ENCODE results near the gene SPG7. TPM values are rescaled to one million over a fixed set of nuclear protein-coding genes. Genes with fewer than 3 reads are reported as not detected.

SPG7 gene
- total RNA-seq, 1 donor from 2014 or later = 73.2 TPM

GRCh38 chr16:89571636-89572035 is 63.4 kb downstream of the SPG7 start:
- no peak for FAIRE-seq
- H3K27me3 ChIP-seq (ENCODE audit: control insufficient read depth, insufficient read depth, low read length) = peaks cover 6% of the 10 kb centered on the region

GRCh38 chr16:89572073-89572484 is 63.9 kb downstream of the SPG7 start:
- Histone ChIP-seq H3K27me3 (ENCODE audit: control insufficient read depth, insufficient read depth, low read length) (peaks cover 9% of the 10 kb centered on the region), H3K4me3 (ENCODE audit: low read depth, low read length) (no peak overlapping the region), H3K36me3 (ENCODE audit: control insufficient read depth, insufficient read depth, low read length) (no peaks in the 10 kb centered on the region)
- DNase-seq (ENCODE audit: low read depth) = no peak
- FAIRE-seq = no peak
- TF ChIP-seq, protein P1, sequence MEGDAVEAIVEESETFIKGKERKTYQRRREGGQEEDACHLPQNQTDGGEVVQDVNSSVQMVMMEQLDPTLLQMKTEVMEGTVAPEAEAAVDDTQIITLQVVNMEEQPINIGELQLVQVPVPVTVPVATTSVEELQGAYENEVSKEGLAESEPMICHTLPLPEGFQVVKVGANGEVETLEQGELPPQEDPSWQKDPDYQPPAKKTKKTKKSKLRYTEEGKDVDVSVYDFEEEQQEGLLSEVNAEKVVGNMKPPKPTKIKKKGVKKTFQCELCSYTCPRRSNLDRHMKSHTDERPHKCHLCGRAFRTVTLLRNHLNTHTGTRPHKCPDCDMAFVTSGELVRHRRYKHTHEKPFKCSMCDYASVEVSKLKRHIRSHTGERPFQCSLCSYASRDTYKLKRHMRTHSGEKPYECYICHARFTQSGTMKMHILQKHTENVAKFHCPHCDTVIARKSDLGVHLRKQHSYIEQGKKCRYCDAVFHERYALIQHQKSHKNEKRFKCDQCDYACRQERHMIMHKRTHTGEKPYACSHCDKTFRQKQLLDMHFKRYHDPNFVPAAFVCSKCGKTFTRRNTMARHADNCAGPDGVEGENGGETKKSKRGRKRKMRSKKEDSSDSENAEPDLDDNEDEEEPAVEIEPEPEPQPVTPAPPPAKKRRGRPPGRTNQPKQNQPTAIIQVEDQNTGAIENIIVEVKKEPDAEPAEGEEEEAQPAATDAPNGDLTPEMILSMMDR (IDR thresholded peaks at IDR 0.05; ENCODE audit: insufficient read depth, low read length, severe bottlenecking) = no peak

More at GRCh38 chr16:89571636-89572035, 63.4 kb downstream of the SPG7 start:
- no peak for DNase-seq (ENCODE audit: low read depth)
- Histone ChIP-seq H3K4me3 (ENCODE audit: low read depth, low read length) (no peak overlapping the region), H3K36me3 (ENCODE audit: control insufficient read depth, insufficient read depth, low read length) (no peaks in the 10 kb centered on the region)
- TF ChIP-seq, protein P1 (IDR thresholded peaks at IDR 0.05; ENCODE audit: insufficient read depth, low read length, severe bottlenecking) = no peak

DNA sequence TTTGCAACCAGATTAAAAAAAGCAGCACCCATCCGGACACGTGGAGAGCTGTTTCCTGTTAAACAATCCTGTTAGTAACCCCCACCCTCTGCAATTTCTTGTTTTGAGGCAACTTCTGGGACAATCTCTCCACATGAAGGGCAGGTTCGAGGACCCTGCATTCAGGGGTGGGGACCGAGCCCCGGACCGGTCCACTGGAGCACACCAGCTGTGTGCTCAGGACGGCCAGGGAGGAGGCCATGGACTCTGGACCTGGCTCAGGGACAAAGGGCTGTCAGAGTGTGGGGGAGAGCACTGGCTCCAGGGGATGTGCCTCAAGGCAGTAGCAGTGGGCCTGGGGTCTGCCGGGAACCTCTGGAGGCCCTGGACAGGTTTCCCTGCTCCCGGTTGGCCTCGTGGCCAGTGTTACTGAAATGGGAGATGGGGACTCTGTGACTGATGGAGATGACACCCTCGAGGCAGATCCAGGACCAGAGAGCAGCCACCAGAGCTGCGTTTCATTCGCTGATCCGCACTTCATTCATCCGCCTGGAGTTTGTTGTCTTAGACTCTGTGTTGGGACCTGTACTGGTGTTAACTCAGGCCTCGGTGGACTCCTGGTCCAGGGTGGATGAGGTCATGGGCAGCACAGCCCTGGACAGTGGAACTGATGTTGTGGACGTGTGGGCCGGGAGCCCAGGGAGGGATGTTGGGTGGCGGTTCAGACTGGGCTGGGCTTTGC is 64.4 kb downstream of the SPG7 start:
- TF ChIP-seq, protein P1 (IDR thresholded peaks at IDR 0.05; ENCODE audit: insufficient read depth, low read length, severe bottlenecking) = no peak
- DNase-seq (ENCODE audit: low read depth) = no peak
- no peak overlapping the region for H3K4me3 ChIP-seq (ENCODE audit: low read depth, low read length)
- FAIRE-seq = peak; percentile 75
- no peaks in the 10 kb centered on the region for H3K36me3 ChIP-seq (ENCODE audit: control insufficient read depth, insufficient read depth, low read length)
- peaks cover 9% of the 10 kb centered on the region for H3K27me3 ChIP-seq (ENCODE audit: control insufficient read depth, insufficient read depth, low read length)

DNA sequence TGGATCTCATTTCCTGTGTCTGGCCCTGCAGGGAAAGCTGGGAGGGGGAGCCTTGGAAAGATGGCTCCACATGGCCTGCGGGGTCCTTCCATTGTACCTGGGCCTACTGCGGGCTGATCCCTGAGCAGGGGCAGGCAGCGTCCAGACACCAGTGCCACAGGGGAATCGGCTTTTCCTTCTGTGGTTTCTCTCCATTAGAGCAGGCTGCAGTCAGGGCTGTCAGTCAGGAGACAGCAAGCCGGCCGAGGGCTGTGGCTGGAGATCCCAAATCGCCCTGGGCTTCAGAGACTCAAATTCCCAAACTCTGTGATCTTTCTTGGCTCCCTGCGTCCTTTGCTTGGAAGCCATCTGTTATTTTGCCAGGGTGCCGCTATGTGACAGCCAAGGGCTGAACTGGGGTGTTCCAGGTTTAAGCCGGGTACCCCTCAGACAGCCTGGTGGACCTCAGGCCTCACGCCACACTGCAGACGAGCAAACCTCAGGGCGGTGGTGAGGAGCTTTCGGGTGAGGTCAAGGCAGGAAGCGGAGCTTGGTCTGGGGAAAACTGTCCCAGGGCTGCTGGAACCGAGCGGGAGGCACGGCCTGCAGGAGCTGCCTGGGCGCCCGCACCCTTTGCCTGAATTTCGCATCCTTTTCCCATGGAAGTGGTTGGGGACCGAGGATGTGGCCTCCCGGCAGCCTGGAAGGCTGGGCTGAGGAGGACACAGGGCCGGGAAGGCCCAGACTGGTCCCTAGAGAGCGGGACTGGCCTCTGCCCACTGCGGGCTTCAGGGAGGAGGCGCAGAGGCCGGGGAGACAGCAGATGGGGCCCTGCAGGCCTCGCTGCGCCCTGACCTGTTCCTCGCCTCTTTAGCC is 65.8 kb downstream of the SPG7 start:
- FAIRE-seq = no peak

GRCh38 chr16:89574681-89575246 is 66.6 kb downstream of the SPG7 start:
- peak overlapping the region; percentile 4 for H3K4me3 ChIP-seq (ENCODE audit: low read depth, low read length)
- DNase-seq (ENCODE audit: low read depth) (peak; percentile 30), FAIRE-seq (no peak)
- H3K27me3 ChIP-seq (ENCODE audit: control insufficient read depth, insufficient read depth, low read length) = peaks cover 9% of the 10 kb centered on the region
- H3K36me3 ChIP-seq (ENCODE audit: control insufficient read depth, insufficient read depth, low read length) = no peaks in the 10 kb centered on the region
- TF ChIP-seq, protein P1 (IDR thresholded peaks at IDR 0.05; ENCODE audit: insufficient read depth, low read length, severe bottlenecking) = peak; percentile 86

More for the DNA sequence above, 65.8 kb downstream of the SPG7 start:
- Histone ChIP-seq H3K27me3 (ENCODE audit: control insufficient read depth, insufficient read depth, low read length) (peaks cover 9% of the 10 kb centered on the region), H3K36me3 (ENCODE audit: control insufficient read depth, insufficient read depth, low read length) (no peaks in the 10 kb centered on the region), H3K4me3 (ENCODE audit: low read depth, low read length) (no peak overlapping the region)
- no peak for DNase-seq (ENCODE audit: low read depth)
- TF ChIP-seq, protein P1 (IDR thresholded peaks at IDR 0.05; ENCODE audit: insufficient read depth, low read length, severe bottlenecking) = no peak

Data from bronchial epithelial cell (primary cell).